ENCODE data around the gene RITA1.
"Not testable (repeated sequence)": the region's sequence is repeated elsewhere in the genome, so short reads cannot be mapped to it uniquely, and the experiment has no call there.

The RITA1 gene

DNA sequence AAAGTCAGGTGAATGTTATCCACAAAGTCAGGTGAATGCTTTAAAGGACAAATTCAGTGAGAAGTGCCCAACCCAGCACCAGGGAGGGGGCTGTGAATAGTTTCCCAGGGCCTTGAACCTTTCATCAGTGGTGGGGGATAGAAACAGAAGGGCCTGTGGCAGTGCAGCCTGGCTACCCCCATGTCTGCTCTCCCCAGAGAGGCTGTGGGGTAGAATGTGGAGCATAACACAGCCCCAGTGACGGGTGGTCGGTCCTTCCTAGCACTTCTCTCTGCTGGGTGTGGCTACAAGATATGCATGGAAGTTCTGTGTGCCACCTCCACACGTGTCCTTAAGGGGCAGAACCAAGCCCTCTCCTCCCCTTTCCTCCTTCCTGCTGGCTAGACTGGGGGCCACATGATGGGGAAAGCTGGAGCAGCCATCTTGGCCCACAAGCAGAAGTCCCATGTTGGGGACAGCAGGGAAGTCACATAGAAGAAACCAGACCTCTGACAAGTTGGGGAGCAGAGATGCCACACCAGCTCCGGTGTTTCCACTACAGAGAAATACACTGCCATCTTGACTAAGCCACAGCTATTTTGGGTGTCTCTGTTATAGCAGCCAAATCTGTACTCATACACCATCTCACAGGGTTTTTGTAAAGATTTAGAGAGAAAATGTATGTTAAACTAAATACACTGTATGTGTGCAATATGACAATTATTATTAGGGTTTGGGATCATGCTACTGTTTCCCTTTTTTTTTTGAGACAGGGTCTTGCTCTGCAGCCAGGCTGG is 17.0 kb downstream of the RITA1 start:
- no peak overlapping the region for H3K9ac ChIP-seq (ENCODE audit: low read depth in 1 of 2, low read length in 2 of 2)
- H3K4me1 ChIP-seq (ENCODE audit: control insufficient read depth in 2 of 2, insufficient read depth in 2 of 2, low read length in 2 of 2) = peaks cover 0 to 2% of the 10 kb centered on the region in 2 donors
- H3K27ac ChIP-seq (ENCODE audit: low read depth in 2 of 2, low read length in 2 of 2) = no peak overlapping the region
- no peaks in the 10 kb centered on the region for H3K27me3 ChIP-seq (ENCODE audit: control insufficient read depth in 2 of 2, insufficient read depth in 2 of 2, low read length in 2 of 2)
- no peak overlapping the region for H3K4me3 ChIP-seq (ENCODE audit: low read length in 2 of 2)
- no peaks in the 10 kb centered on the region for H3K36me3 ChIP-seq (ENCODE audit: control insufficient read depth in 2 of 2, insufficient read depth in 2 of 2, low read length in 2 of 2)
- H3K9me3 ChIP-seq (ENCODE audit: control insufficient read depth in 2 of 2, low read length in 2 of 2) = no peaks in the 10 kb centered on the region

DNA sequence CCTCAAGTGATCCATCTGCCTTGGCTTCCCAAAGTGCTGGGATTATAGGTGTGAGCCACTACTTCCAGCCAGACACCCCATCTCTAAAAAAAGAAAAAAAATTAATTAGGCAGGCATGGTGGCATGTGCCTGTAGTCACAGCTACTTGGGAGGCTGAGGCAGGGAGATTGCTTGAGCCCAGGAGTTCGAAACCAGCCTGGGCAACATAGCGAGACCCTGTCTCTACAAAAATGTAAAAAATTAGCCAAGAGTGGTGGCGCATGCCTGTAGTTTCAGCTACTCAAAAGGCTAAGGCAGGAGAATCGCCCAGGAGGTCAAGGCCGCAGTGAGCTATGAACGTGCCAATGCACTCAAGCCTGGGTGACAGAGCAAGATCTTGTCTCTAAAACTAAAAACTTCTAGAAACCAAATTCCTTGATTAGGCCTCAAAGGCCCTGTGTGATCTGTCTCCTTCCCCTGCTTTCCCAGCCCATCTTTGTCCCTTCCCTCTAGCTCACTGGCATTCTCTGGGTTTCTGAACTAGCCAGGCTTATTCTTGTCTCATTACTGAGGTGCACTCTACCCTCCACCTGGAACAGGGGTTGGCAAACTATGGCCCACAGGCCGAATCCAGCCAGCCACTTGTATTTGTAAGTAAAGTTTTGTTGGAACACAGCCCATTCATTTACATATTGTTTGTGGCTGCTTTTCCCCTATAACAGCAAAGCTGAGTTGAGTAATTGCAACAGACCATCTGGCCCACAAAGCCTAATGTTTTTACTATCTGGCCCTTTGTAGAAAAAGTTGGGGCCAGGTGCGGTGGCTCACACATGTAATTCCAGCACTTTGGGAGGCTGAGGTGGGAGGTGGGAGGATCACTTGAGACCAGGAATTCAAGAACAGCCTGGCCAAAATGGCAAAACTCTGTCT is 18.6 kb downstream of the RITA1 start:
- H3K27ac ChIP-seq (ENCODE audit: low read depth in 2 of 2, low read length in 2 of 2) = no peak overlapping the region
- no peaks in the 10 kb centered on the region for H3K27me3 ChIP-seq (ENCODE audit: control insufficient read depth in 2 of 2, insufficient read depth in 2 of 2, low read length in 2 of 2)
- no peaks in the 10 kb centered on the region for H3K9me3 ChIP-seq (ENCODE audit: control insufficient read depth in 2 of 2, low read length in 2 of 2)
- no peak overlapping the region for H3K4me3 ChIP-seq (ENCODE audit: low read length in 2 of 2)
- H3K36me3 ChIP-seq (ENCODE audit: control insufficient read depth in 2 of 2, insufficient read depth in 2 of 2, low read length in 2 of 2) = no peaks in the 10 kb centered on the region
- peaks cover 8 to 13% of the 10 kb centered on the region in 2 donors for H3K4me1 ChIP-seq (ENCODE audit: control insufficient read depth in 2 of 2, insufficient read depth in 2 of 2, low read length in 2 of 2)
- H3K9ac ChIP-seq (ENCODE audit: low read depth in 1 of 2, low read length in 2 of 2) = no peak overlapping the region

DNA sequence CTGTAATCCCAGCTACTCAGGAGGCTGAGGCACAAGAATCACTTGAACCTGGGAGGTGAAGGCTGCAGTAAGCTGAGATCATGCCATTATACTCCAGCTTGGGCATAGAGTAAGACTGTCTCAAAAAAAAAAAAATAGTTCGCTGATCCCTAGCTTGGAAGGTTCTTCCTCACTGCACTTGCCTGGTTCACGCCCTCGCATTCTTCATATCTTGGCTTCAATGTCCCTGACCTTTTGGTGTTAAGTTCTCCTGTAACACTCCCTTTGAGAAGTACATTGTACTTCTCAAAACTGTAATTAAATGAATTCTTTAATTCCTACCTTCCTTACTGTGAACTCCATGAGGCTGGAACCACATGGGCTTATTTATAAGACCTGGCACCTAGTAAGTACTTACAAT is 19.3 kb downstream of the RITA1 start:
- Histone ChIP-seq H3K4me1 (ENCODE audit: control insufficient read depth in 2 of 2, insufficient read depth in 2 of 2, low read length in 2 of 2) (peaks cover 8 to 18% of the 10 kb centered on the region in 2 donors), H3K9me3 (ENCODE audit: control insufficient read depth in 2 of 2, low read length in 2 of 2) (no peaks in the 10 kb centered on the region), H3K27me3 (ENCODE audit: control insufficient read depth in 2 of 2, insufficient read depth in 2 of 2, low read length in 2 of 2) (no peaks in the 10 kb centered on the region), H3K27ac (ENCODE audit: low read depth in 2 of 2, low read length in 2 of 2) (no peak overlapping the region), H3K4me3 (ENCODE audit: low read length in 2 of 2) (no peak overlapping the region), H3K36me3 (ENCODE audit: control insufficient read depth in 2 of 2, insufficient read depth in 2 of 2, low read length in 2 of 2) (no peaks in the 10 kb centered on the region), H3K9ac (ENCODE audit: low read depth in 1 of 2, low read length in 2 of 2) (no peak overlapping the region)

DNA sequence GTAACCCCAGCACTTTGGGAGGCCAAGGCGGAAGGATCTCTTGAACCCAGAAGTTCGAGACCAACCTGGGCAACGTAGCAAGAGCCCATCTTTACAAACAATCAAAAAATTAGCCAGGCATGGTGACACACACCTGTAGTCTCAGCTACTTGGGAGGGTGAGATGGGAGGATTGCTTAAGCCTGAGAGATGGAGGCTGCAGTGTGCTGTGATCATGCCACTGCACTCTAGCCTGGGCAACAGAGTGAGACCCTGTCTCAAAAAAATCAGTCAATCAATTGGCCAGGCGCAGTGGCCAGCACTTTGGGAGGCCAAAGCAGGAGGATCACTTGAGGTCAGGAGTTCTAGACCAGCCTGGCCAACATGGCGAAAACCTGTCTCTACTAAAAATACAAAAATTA is 21.3 kb downstream of the RITA1 start:
- not testable (repeated sequence) for H3K27ac ChIP-seq (ENCODE audit: low read depth in 2 of 2, low read length in 2 of 2); H3K36me3 ChIP-seq (ENCODE audit: control insufficient read depth in 2 of 2, insufficient read depth in 2 of 2, low read length in 2 of 2); H3K9me3 ChIP-seq (ENCODE audit: control insufficient read depth in 2 of 2, low read length in 2 of 2); H3K9ac ChIP-seq (ENCODE audit: low read depth in 1 of 2, low read length in 2 of 2); H3K27me3 ChIP-seq (ENCODE audit: control insufficient read depth in 2 of 2, insufficient read depth in 2 of 2, low read length in 2 of 2); H3K4me3 ChIP-seq (ENCODE audit: low read length in 2 of 2)
- H3K4me1 ChIP-seq (ENCODE audit: control insufficient read depth in 2 of 2, insufficient read depth in 2 of 2, low read length in 2 of 2) = peaks cover 8 to 18% of the 10 kb centered on the region in 2 donors

DNA sequence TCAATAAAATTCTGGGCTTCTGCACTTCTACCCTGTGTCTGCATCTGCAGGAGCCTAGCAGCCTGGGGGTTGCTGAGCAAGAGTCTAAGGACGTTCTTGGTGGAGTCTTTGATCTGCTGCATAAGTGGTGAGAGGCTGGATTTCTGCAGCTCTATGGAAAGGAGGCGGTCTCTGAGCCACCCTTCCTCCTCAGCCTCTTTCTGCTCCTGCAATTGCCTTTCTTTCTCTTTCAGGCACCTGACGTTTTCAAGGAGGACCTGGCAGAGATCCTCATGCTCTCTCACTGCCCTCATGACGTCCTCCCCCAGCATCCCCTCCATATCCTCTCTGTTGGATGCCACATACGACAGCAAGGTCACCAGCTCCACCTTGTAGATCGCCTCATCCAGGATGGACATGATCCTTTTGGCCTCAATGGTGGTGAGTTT is 22.1 kb downstream of the RITA1 start:
- Histone ChIP-seq H3K4me1 (ENCODE audit: control insufficient read depth in 2 of 2, insufficient read depth in 2 of 2, low read length in 2 of 2) (peaks cover 8 to 18% of the 10 kb centered on the region in 2 donors), H3K27ac (ENCODE audit: low read depth in 2 of 2, low read length in 2 of 2) (peak overlapping the region; percentile 3 to 72), H3K4me3 (ENCODE audit: low read length in 2 of 2) (no peak overlapping the region), H3K9me3 (ENCODE audit: control insufficient read depth in 2 of 2, low read length in 2 of 2) (no peaks in the 10 kb centered on the region), H3K27me3 (ENCODE audit: control insufficient read depth in 2 of 2, insufficient read depth in 2 of 2, low read length in 2 of 2) (no peaks in the 10 kb centered on the region), H3K36me3 (ENCODE audit: control insufficient read depth in 2 of 2, insufficient read depth in 2 of 2, low read length in 2 of 2) (no peaks in the 10 kb centered on the region), H3K9ac (ENCODE audit: low read depth in 1 of 2, low read length in 2 of 2) (no peak overlapping the region)

DNA sequence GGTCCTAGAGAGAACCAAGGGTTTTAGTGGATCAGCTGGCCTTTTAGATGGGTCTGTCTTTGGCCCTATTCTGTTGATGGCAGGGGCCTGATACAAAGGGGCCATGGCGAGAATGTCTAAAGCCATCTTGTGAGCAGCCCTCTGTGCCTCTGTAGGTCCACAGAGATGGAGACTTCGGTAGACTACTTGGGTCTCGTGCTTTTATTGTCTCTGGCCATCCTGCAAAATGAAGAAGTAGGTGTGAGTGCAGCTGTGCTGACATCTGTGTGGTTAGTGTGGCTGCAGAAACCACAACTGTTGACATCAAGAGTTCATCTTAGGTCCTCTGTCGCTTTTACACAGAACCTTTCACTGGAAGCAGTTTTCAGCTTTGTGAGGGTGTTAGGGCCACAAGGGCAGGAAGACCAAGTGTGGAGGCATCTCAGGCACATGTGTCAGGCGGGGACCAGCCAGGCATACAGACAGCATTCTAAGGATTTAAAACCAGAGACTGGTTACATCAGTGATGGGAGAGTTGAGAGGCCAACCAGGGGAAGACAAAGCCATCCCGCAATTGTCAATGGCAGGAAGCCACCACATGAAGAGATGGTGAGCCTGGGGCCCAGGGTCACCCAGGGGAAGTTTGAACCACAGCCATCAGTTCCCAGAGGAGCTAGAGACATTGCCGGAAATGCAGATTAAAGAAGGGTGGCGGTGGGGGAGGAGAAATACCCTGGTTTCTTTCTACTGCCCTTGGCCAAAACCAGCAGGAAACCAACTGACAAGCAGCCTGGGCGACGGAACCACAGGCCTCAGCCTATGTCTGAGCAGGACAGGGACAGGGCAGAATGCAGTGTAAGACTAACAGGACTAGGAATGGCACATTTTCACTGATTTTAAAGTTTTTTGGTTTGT is 22.8 kb downstream of the RITA1 start:
- Histone ChIP-seq H3K9me3 (ENCODE audit: control insufficient read depth in 2 of 2, low read length in 2 of 2) (no peaks in the 10 kb centered on the region), H3K36me3 (ENCODE audit: control insufficient read depth in 2 of 2, insufficient read depth in 2 of 2, low read length in 2 of 2) (no peaks in the 10 kb centered on the region), H3K4me1 (ENCODE audit: control insufficient read depth in 2 of 2, insufficient read depth in 2 of 2, low read length in 2 of 2) (peaks cover 8 to 18% of the 10 kb centered on the region in 2 donors), H3K27ac (ENCODE audit: low read depth in 2 of 2, low read length in 2 of 2) (peak overlapping the region; percentile 61 to 72), H3K4me3 (ENCODE audit: low read length in 2 of 2) (peak overlapping the region in 1 of 2 donors; percentile 37), H3K27me3 (ENCODE audit: control insufficient read depth in 2 of 2, insufficient read depth in 2 of 2, low read length in 2 of 2) (no peaks in the 10 kb centered on the region), H3K9ac (ENCODE audit: low read depth in 1 of 2, low read length in 2 of 2) (no peak overlapping the region)

DNA sequence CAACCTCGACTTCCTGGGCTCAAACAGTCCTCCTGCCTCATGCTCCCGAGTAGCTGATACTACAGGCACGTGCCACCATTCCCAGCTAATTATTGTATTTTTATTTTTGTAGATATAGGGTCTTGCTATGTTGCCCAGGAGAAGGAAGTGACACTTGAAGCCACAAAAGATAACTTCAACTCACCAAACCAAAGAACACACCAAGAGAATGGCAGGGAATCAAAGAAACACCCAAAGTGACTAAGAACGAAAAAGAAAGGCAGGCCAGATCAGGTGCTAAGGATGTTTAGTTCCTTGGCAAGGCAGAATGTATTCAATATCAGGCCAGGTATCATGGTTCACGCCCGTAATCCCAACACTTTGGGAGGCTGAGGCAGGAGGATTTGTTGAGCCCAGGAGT is 25.6 kb downstream of the RITA1 start:
- H3K27me3 ChIP-seq (ENCODE audit: control insufficient read depth in 2 of 2, insufficient read depth in 2 of 2, low read length in 2 of 2) = no peaks in the 10 kb centered on the region
- H3K9ac ChIP-seq (ENCODE audit: low read depth in 1 of 2, low read length in 2 of 2) = no peak overlapping the region
- H3K36me3 ChIP-seq (ENCODE audit: control insufficient read depth in 2 of 2, insufficient read depth in 2 of 2, low read length in 2 of 2) = no peaks in the 10 kb centered on the region
- no peak overlapping the region for H3K27ac ChIP-seq (ENCODE audit: low read depth in 2 of 2, low read length in 2 of 2)
- no peaks in the 10 kb centered on the region for H3K9me3 ChIP-seq (ENCODE audit: control insufficient read depth in 2 of 2, low read length in 2 of 2)
- H3K4me1 ChIP-seq (ENCODE audit: control insufficient read depth in 2 of 2, insufficient read depth in 2 of 2, low read length in 2 of 2) = peaks cover 15 to 22% of the 10 kb centered on the region in 2 donors
- H3K4me3 ChIP-seq (ENCODE audit: low read length in 2 of 2) = no peak overlapping the region

DNA sequence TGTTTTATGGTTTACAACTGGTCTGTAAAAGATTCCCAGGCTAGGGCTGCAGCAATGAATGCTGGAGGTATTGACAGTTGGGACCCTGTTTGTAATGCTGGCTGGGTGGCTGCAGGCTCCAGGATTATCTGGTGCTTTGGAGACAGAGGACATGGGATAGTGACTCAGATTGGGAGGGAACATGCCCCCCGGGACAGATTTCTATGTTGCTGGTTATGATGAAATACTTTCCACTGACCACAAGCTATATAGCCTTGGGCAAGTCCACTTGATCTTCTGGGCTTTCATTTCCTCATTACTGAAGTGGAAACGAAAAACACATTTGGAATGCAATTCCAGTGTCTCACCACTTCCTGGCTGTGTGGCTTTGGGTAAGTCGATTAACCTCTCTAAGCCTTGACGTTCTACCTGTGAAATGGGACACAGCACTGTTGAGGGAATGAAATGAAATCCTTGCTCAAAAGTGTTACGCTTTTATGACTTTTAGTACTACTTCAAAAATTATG is 29.4 kb downstream of the RITA1 start:
- H3K9ac ChIP-seq (ENCODE audit: low read depth in 1 of 2, low read length in 2 of 2) = no peak overlapping the region
- H3K27ac ChIP-seq (ENCODE audit: low read depth in 2 of 2, low read length in 2 of 2) = peak overlapping the region; percentile 52 to 65
- H3K4me3 ChIP-seq (ENCODE audit: low read length in 2 of 2) = no peak overlapping the region
- no peaks in the 10 kb centered on the region for H3K9me3 ChIP-seq (ENCODE audit: control insufficient read depth in 2 of 2, low read length in 2 of 2)
- H3K36me3 ChIP-seq (ENCODE audit: control insufficient read depth in 2 of 2, insufficient read depth in 2 of 2, low read length in 2 of 2) = no peaks in the 10 kb centered on the region
- H3K4me1 ChIP-seq (ENCODE audit: control insufficient read depth in 2 of 2, insufficient read depth in 2 of 2, low read length in 2 of 2) = peaks cover 8 to 11% of the 10 kb centered on the region in 2 donors
- no peaks in the 10 kb centered on the region for H3K27me3 ChIP-seq (ENCODE audit: control insufficient read depth in 2 of 2, insufficient read depth in 2 of 2, low read length in 2 of 2)

DNA sequence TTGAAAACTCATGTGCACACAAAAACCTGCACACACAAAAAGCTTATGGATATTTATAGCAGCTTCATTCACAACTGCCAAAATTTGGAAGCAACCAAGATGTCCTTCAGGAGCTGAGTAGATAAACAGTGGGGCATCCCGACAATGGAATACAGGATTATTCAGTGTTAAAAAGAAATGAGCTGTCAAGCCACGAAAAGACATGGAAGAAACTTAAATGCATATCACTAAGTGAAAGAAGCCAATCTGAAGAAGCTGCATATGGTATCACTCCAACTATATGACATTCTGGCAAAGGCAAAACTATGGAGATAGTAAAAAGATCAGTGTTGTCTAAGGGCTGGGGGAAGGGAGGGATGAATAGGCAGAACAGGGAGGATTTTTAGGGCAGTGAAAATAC is 30.5 kb downstream of the RITA1 start:
- Histone ChIP-seq H3K4me3 (ENCODE audit: low read length in 2 of 2) (no peak overlapping the region), H3K27ac (ENCODE audit: low read depth in 2 of 2, low read length in 2 of 2) (no peak overlapping the region), H3K9ac (ENCODE audit: low read depth in 1 of 2, low read length in 2 of 2) (no peak overlapping the region), H3K4me1 (ENCODE audit: control insufficient read depth in 2 of 2, insufficient read depth in 2 of 2, low read length in 2 of 2) (peaks cover 11 to 13% of the 10 kb centered on the region in 2 donors), H3K36me3 (ENCODE audit: control insufficient read depth in 2 of 2, insufficient read depth in 2 of 2, low read length in 2 of 2) (no peaks in the 10 kb centered on the region), H3K27me3 (ENCODE audit: control insufficient read depth in 2 of 2, insufficient read depth in 2 of 2, low read length in 2 of 2) (no peaks in the 10 kb centered on the region), H3K9me3 (ENCODE audit: control insufficient read depth in 2 of 2, low read length in 2 of 2) (no peaks in the 10 kb centered on the region)

Data from mucosa of rectum (tissue), 2 donors.